Measurements from ENCODE around the gene MITD1.
A peak's percentile ranks its signal among the peaks of the same experiment; 100 is the strongest.
"Not testable (repeated sequence)": the region's sequence is repeated elsewhere in the genome, so short reads cannot be mapped to it uniquely, and the experiment has no call there.

MITD1 gene

DNA sequence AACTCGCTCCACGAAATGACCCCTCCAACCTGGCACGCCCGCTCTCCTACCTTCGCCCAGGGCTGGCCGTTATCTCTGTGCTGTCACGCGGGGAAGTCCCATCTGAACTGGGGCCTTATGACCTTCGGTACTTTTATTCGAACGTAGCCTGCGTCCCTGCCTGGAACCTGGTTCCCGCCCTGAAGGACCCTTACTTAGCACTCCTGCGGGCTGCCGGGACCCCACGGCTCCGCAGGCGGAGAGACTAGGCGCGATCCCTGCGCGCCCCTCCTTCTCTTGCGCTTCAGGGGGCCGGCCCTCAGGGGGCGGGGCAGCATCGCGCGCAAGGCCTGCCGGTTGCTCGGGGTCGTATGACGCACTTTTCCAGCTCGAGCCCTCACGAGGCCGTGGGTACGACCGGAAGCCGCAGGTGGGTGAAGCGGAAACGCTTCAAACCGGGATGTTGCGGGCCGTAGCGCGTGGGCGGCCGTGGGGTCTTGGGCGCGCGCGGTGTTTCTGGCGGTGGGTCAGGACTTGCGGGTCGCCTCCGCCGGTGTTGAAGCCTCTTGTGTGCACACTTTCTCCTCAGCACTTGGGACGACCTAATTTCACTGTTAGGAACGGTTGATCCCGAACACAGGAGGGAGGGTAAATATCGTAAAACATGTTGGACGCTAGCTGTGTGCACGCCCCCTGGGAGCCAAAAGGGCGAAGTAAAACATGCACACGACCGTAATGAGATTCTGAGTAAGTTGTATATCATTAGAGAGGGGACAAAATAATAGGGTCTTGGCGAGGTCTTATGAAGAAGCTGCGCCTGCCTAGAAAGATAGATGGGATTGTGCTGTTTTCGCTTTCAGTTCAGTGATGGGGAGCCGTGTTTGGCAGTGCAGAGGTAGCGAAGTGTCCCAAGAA, 26.0 kb downstream of the MITD1 start, which contains the start of the genes LIPT1 and TSGA10:
Gene LIPT1 (plus strand): TSS at position 325 of the 894 bp plus-strand sequence. CDS start 6,991 bp downstream, outside the sequence.
Gene TSGA10 (minus strand): TSS at position 300 of the 894 bp plus-strand sequence. CDS start 45,503 bp downstream, outside the sequence.
- peak; percentile 92 for DNase-seq

DNA sequence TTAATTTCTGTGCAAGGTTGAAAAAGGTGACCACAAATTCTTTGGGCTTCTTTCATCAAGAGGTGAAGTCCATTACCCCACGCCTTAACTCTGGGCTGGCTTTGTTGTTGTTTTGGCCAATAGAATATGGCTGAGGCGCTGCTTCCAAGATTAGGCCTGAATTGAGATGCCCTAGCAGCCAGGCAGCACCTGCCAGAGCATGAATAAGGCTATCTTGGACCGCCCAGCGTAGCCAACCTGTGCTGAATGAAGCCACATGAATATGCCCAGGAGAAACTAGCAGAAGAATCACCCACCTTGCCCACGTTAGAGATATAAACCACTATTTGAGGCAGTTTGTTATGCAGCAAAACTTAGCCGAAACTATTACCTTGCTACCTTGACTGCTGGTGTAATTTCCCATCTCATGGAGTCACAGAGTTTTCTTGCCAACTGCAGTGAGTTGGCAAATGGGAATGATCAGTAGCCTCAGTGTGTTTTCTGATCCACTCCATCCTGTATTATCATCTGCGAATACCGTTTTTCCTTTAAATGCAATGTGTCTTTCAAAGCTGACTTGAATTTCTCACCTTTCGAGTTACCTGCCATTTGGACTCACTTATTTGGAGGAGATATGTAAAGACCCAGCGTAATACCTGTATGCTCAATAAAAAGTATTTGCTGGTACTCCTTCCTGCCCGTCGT, 26.8 kb downstream of the MITD1 start:
- no peak for DNase-seq

DNA sequence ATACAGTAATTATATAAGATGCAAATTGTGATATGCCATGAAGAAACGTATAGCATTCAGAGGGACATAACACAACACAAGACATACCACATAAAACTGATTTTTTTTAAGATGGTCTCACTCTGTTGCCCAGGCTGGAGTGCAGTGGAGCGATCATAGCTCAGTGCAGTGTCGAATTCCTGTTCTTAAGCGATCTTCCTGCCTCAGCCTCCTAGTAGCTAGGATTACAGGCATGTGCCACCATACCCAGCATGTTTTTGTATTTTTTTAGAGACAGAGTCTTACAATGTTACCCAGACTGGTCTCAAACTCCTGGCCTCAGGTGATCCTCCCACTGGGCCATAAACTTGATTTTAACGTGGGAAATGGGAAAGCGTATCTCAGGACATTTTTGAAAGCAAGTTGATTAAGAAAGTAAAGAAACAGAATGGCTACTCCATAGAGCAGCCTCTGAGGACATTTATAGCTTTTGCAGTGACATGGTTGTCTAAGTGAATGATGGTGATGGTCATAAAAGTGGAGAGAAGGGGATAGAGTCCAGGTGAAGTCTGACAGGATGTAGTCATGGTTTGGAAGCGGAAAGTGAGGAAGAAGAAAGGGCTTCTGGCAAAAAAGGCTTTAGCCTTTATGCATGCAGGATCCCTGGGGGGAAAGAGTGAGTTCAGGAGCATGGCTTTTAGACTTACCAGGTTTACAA, 28.5 kb downstream of the MITD1 start:
- no peak for DNase-seq

DNA sequence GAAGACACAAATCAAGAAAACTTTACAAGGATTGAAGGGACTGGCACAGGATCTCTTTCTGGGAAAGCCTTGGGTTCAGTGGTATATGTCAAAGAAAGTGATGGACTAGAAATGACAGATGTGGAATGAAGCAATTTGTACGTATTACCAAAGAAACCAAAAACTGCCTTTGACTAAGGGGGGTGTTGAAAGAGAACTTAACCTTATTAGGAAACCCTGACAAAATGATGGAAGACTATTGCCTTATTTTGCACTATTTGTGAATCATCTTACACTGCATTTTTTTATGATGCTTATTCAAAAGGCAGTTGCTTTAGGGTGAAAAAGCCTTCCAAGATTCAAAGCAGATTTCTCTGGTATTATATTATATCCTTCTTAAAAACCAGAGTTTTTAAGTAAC, 30.2 kb downstream of the MITD1 start:
- no peak for DNase-seq

DNA sequence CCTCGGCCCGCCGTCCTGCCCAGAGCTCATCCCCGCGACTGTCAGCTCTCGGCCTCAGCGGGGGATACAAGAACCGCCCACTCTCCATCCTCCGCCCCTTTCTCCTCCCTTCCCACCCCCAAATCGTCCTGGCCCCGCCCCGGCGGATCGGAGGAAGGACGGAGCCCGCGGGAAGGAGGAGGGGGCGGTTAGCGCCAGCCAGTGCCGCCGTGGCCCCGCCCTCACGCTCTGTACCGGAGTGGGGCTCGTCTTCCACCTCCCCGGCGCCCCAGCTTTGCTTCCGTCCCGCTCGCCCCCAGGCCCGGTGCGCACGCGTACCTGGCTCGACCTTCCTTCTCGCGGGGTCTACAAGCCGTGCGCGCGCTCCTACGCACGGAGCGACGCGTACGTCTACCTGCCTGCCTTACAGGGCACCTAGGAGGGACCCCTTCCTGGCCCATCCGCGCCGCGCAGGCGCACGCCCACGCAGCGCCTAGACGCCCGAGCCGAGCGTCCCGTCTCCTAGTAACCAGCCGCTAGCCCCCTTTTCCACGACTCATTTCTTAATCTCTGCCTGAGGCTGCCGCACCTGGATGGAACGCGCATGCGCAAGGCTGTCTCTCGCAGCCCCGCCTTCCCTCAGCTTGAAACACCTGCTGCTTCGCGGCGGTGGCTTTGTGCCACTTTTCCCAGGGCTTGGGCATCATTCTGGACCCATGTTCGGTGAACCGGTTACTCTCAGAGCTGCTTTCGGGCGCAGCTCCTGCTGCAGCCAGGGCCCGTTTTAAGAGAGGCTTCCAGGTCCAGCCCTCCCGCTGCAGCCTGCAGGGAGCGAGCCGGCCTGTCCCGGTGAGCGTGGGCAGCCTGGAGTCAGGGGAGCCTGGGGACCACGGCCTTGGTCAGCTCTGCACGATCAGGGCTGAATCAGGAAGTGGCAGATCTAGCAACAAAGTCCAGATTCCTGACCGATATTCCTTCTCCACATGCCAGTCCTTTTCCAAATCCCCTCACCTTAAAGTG, 39.4 kb downstream of the MITD1 start, which contains the start of gene C2orf15:
Gene C2orf15 (plus strand): TSS at position 598 of the 999 bp plus-strand sequence. CDS start 8,852 bp downstream, outside the sequence.
- peak; percentile 98 for DNase-seq

DNA sequence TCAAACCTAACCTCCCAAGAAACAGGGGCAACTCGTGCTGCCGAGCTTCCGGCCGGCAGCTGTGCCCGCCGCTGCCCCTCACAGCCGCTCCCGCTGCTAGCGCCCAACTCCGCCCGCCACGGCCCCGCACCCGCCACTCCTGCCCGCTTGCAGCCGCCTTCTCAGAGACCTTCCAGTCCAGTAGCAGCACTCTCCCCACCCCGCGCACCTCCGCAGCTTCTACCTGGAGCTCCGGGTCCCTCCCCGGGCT, 40.1 kb downstream of the MITD1 start:
- DNase-seq, result no peak

DNA sequence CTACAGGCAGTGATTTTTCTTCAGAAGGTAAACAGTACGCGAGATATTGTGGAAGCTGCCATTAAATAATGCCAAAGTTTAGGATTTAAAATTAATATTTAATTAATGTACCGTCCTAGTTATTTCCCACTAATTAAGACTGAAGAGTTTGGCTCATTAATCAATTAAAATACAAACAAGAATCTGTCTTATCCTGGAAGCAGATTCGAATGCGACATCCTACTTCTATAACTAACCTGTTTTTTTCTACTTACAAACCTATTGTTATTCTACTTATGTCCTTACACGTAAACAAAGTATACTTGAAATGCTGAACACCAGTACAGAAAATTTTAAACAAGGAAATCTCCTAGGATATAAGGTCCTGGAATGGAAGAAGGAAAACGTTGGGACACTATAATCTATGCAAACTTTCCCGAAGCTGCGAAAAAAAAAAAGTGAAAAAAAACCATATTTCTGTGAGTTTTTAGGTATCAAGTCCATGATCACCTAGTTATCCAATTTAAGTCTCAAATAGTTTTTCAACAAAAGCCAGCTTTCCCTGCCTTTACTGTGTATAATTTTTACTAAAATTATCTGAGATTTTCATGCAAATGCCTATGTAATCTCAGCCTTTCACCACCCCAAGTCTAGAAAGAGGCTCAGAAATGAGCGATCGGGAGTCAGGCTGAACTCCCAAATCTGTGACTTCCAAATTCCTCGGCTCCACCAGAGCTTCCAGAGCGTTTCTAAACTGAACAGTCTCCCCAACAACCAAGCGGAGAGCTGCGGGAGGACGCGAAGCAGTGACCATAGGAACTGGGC, 40.6 kb downstream of the MITD1 start:
- DNase-seq, result no peak

DNA sequence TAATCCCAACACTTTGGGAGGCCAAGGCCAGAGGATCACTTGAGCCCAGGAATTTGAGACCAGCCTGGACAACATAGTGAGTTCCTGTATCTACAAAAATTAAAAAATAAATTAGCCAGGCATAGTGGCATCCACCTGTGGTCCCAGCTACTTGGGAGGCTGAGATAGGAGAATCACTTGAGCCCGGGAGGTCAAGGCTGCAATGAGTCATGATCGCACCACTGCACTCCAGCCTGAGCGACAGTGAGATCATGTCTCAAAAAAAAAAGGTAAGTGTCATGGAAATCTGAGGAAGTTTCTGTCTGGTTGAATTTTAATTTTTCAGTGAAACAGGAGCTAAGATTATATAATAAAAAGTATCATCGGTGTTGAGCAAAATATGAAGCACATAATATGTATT, 41.9 kb downstream of the MITD1 start:
- DNase-seq, result no peak

DNA sequence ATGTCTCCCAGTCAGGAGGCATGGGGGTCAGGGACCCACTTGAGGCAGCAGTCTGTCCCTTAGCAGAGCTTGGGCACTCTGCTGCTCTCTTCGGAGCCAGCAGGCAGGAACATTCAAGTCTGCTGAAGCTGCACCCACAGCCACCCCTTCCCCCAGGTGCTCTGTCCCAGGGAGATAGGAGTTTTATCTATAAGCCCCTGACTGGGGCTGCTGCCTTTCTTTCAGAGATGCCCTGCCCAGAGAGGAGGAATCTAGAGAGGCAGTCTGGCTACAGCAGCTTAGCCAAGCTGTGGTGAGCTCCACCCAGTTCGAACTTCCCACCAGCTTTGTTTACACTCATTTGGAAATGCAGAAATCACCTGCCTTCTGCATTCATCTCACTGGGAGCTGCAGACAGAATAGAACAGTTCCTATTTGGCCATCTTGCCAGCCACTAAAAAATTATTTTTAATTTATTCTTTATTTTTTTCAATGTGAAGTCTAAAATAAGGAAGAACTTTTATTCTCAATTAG, 45.8 kb downstream of the MITD1 start:
- not testable (repeated sequence) for DNase-seq

DNA sequence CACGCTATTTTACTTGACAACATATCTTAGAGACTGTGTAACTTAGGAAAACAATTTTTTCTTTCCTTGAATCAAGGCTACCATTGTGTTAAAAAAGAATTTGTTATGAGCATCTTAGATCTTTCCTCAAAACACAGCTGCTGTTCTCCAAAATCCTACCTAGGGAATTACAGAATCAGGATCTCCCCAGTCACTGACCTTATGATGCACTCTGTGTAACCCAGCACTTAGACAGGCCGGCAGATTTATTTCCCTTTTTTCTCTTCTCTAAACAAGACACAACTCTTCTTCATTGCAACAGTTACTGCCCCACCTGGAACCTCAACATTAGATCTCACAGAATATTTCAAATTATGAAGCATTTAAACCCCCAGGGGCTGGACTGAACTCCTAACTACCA, 52.9 kb downstream of the MITD1 start:
- no peak for DNase-seq
